ENCODE measurements around the gene HS6ST1. TPM values are rescaled to one million over a fixed set of nuclear protein-coding genes. Genes with fewer than 3 reads are reported as not detected.
A peak's percentile ranks its signal among the peaks of the same experiment; 100 is the strongest.

HS6ST1 gene
- total and polyA plus RNA-seq, 2 of the 4 experiments (the other 2 are of a cell fraction), result 29.9 to 36.9 TPM

GRCh38 chr2:128322715-128323554, 4.3 kb upstream of the HS6ST1 start:
- Histone ChIP-seq H2AK5ac (ENCODE audit: low read depth, low read length) (peak overlapping the region; percentile 90), H2AFZ (replicated peaks; ENCODE audit: low read length, poor library complexity) (peak overlapping the region; percentile 96), H2BK20ac (ENCODE audit: low read depth, low read length) (peak overlapping the region; percentile 63; the same call in 1 of the 2 replicates), H4K8ac (ENCODE audit: low read depth in 2 of 2, low read length in 2 of 2) (peak overlapping the region; percentile 47 to 94; a peak in 3 of 4 replicates), H3K4me3 (ENCODE audit: insufficient read depth, low read depth, low read length) (no peak overlapping the region), H3K79me1 (ENCODE audit: low read depth in 1 of 2, low read length in 2 of 2) (no peaks in the 10 kb centered on the region), H3K9ac (ENCODE audit: low read depth, low read length) (peak overlapping the region; percentile 67; the same call in 1 of the 2 replicates), H3K9me1 (ENCODE audit: insufficient read depth, low read length) (peaks cover 4% of the 10 kb centered on the region; the same call in 1 of the 2 replicates), H4K91ac (ENCODE audit: insufficient read depth, low read depth, low read length) (peak overlapping the region; percentile 76), H3K36me3 (ENCODE audit: control insufficient read depth, insufficient read depth, low read length) (no peaks in the 10 kb centered on the region), H2BK120ac (ENCODE audit: low read depth, low read length) (peak overlapping the region; percentile 77; the same call in 1 of the 2 replicates), H3K9me3 (ENCODE audit: control insufficient read depth, insufficient read depth, low read length) (no peaks in the 10 kb centered on the region), H3K18ac (ENCODE audit: low read depth, low read length) (no peak overlapping the region; the same call in 1 of the 2 replicates), H4K5ac (ENCODE audit: low read depth, low read length) (peak overlapping the region; percentile 81), H2AK9ac (replicated peaks; ENCODE audit: low read depth, low read length, poor library complexity) (peak overlapping the region; percentile 65), H3K4ac (ENCODE audit: low read depth, low read length) (peak overlapping the region; percentile 86), H3K27ac (ENCODE audit: insufficient read depth, low read length) (peak overlapping the region; percentile 34; the same call in 1 of the 2 replicates), H3K4me1 (ENCODE audit: control insufficient read depth, insufficient read depth, low read length) (peaks cover 7% of the 10 kb centered on the region; the same call in 1 of the 2 replicates), H3K23ac (ENCODE audit: low read depth, low read length) (peak overlapping the region; percentile 40), H3K27me3 (ENCODE audit: control insufficient read depth, insufficient read depth, low read length) (no peaks in the 10 kb centered on the region), H2BK5ac (ENCODE audit: low read depth, low read length, poor library complexity, severe bottlenecking) (no peak overlapping the region), H3K56ac (ENCODE audit: extremely low read depth, insufficient read depth, low read length) (no peak overlapping the region), H3K4me2 (ENCODE audit: low read depth, low read length) (no peak overlapping the region; the same call in 1 of the 2 replicates), H4K20me1 (ENCODE audit: insufficient read depth, low read length) (no peaks in the 10 kb centered on the region; the same call in 1 of the 2 replicates), H3K14ac (replicated peaks; ENCODE audit: low read depth, low read length) (peak overlapping the region; percentile 60; the same call in 1 of the 2 replicates), H2BK15ac (ENCODE audit: low read depth, low read length) (peak overlapping the region; percentile 22; the same call in 1 of the 3 replicates)
- dilution Hi-C loops (cut with HindIII; ENCODE audit: low sequenced_read_pairs, unreplicated experiment) (no loop called here), intact Hi-C loops (cut with micrococcal nuclease) (loop anchor here (1.0 to 5.0 kb wide), 7 partner anchors 149 to 1599 kb away; no protein-coding TSS in a partner anchor), in situ Hi-C loops (cut with MboI; ENCODE audit: low sequenced_read_pairs) (loop anchor here (10.0 to 25.0 kb wide), 5 partner anchors 212 to 436 kb away; partner anchors contain the start of gene AMMECR1L)
- POLR2A ChIA-PET (ENCODE audit: unreplicated experiment), result no interaction called here
- CTCF ChIA-PET, result interaction anchor here (0.7 to 0.9 kb wide), 2 partner anchors 263 to 432 kb away, joined by 3 read pairs; no protein-coding TSS in a partner anchor
- ATAC-seq (ENCODE audit: low read depth) (no peak), DNase-seq (no peak)
- 93% methylated on average over 3 of the region's 29 CpGs; no CpG with 5 or more reads in 1 of the 2 experiments for WGBS, 2 experiments (ENCODE audit: extremely low coverage in 2 of 2, insufficient read length in 1 of 2)
- no TSS peak for BruUV-seq (replicated peaks)
- TF ChIP-seq MAFK (IDR thresholded peaks at IDR 0.05; ENCODE audit: low read depth, low read length) (no peak), BHLHE40 (IDR thresholded peaks at IDR 0.05; ENCODE audit: low read depth, low read length) (no peak), CHD1 (IDR thresholded peaks at IDR 0.05; ENCODE audit: low read depth, low read length) (no peak), MAZ (IDR thresholded peaks at IDR 0.05; ENCODE audit: borderline replicate concordance, low read depth, low read length) (no peak), POLR2A (IDR thresholded peaks at IDR 0.05; ENCODE audit: low read depth, low read length) (no peak), USF2 (IDR thresholded peaks at IDR 0.05; ENCODE audit: low read depth, low read length) (no peak)

Measured in IMR-90 (cell line).